Eye (tissue), 1 donor: ENCODE measurements around the gene GYG1.
A peak's percentile ranks its signal among the peaks of the same experiment; 100 is the strongest.

Source experiments
- DNase-seq: peaks from one replicate; pipeline ENCODE4 v3.0.0-alpha.2; 2015

GYG1 gene

GRCh38 chr3:148990236-148990635 lies 1.1 kb upstream of the GYG1 start:
- no peak for DNase-seq

- DNase-seq = peak; percentile 74
Observed at GRCh38 chr3:148992027-148992634, 791 bp downstream of the GYG1 start.

- no peak for DNase-seq
Observed at GRCh38 chr3:148992635-148993255, 1.4 kb downstream of the GYG1 start.

- DNase-seq = no peak
Observed at GRCh38 chr3:148997623-148998022, 6.3 kb downstream of the GYG1 start.

- no peak for DNase-seq
Observed at GRCh38 chr3:148998297-148998696, 7.0 kb downstream of the GYG1 start.

GRCh38 chr3:148998715-148999423 lies 7.5 kb downstream of the GYG1 start:
- DNase-seq = no peak

GRCh38 chr3:148999806-149000205 lies 8.5 kb downstream of the GYG1 start:
- DNase-seq = peak; percentile 44

- no peak for DNase-seq
Observed at GRCh38 chr3:149000206-149000745, 8.9 kb downstream of the GYG1 start.

GRCh38 chr3:149001727-149002126 lies 10.4 kb downstream of the GYG1 start:
- DNase-seq = no peak

GRCh38 chr3:149003653-149004305 lies 12.4 kb downstream of the GYG1 start:
- DNase-seq = no peak

GRCh38 chr3:149004622-149005021 lies 13.3 kb downstream of the GYG1 start:
- no peak for DNase-seq

- DNase-seq = no peak
Observed at GRCh38 chr3:149005416-149005815, 14.1 kb downstream of the GYG1 start.

- DNase-seq = no peak
Observed at GRCh38 chr3:149007567-149008257, 16.4 kb downstream of the GYG1 start.

GRCh38 chr3:149009732-149010131 lies 18.4 kb downstream of the GYG1 start:
- no peak for DNase-seq

- peak; percentile 67 for DNase-seq
Observed at GRCh38 chr3:149010504-149010951, 19.2 kb downstream of the GYG1 start.

- DNase-seq = no peak
Observed at GRCh38 chr3:149010966-149011365, 19.6 kb downstream of the GYG1 start.

- no peak for DNase-seq
Observed at GRCh38 chr3:149011676-149012075, 20.3 kb downstream of the GYG1 start.

- DNase-seq = no peak
Observed at GRCh38 chr3:149013726-149014125, 22.4 kb downstream of the GYG1 start.

GRCh38 chr3:149015393-149015792 lies 24.1 kb downstream of the GYG1 start:
- DNase-seq = no peak

GRCh38 chr3:149016242-149016641 lies 24.9 kb downstream of the GYG1 start:
- no peak for DNase-seq

GRCh38 chr3:149016669-149017541 lies 25.6 kb downstream of the GYG1 start:
- no peak for DNase-seq

GRCh38 chr3:149018247-149018646 lies 26.9 kb downstream of the GYG1 start:
- no peak for DNase-seq
